IMR-90 (cell line): ENCODE data around the gene PAEP. TPM values are rescaled to one million over a fixed set of nuclear protein-coding genes. Genes with fewer than 3 reads are reported as not detected.

Experiments
- ATAC-seq: fragments of 200-7000 bp; cut with Tn5 transposase; 2 replicates; pipeline ENCODE4 v1.9.1; 2020; ENCODE audit warnings: low read depth, mild to moderate bottlenecking, moderate library complexity
- BruUV-seq: library from RNA; stranded (reverse); fragments of 400-500 nt; replicated peaks from 2 replicates; lab custom pipeline; 2021; lab: Mats Ljungman, UMichigan
- CTCF ChIA-PET: fragments of 300-600 bp; formaldehyde crosslinking; extraction: SDS; loops from one replicate; lab custom pipeline; 2021; ENCODE audit warnings: antibody characterized with exemption; lab: Yijun Ruan, JAX
- POLR2A ChIA-PET: fragments of 300-600 bp; sonication (Branson Sonifier 250); formaldehyde crosslinking; loops from one replicate; lab custom pipeline; 2022; ENCODE audit warnings: antibody characterized with exemption; ENCODE audit not compliant: unreplicated experiment; lab: Charles Lee
- DNase-seq: peaks from one replicate; pipeline ENCODE4 v3.0.0; 2013
- H2AFZ ChIP-seq: replicated peaks from 2 replicates; pipeline ENCODE3; 2013; ENCODE audit warnings: low read length, mild to moderate bottlenecking; ENCODE audit not compliant: poor library complexity
- H2AK5ac ChIP-seq: 2 replicates; pipeline ENCODE4 v1.6.1; 2013; ENCODE audit warnings: low read depth, low read length, inconsistent platforms
- H2AK9ac ChIP-seq: replicated peaks from 2 replicates; pipeline ENCODE3; 2013; ENCODE audit warnings: mild to moderate bottlenecking, low read depth, low read length, moderate library complexity; ENCODE audit not compliant: poor library complexity
- H2BK120ac ChIP-seq: 2 replicates; pipeline ENCODE4 v1.6.1; 2013; ENCODE audit warnings: low read depth, low read length, inconsistent platforms
- H2BK15ac ChIP-seq: 3 replicates; pipeline ENCODE4 v1.6.1; 2013; ENCODE audit warnings: low read depth, low read length, inconsistent platforms
- H2BK20ac ChIP-seq: 2 replicates; pipeline ENCODE4 v1.6.1; 2013; ENCODE audit warnings: low read depth, mild to moderate bottlenecking, inconsistent platforms, low read length, moderate library complexity
- H2BK5ac ChIP-seq: 2 replicates; pipeline ENCODE4 v1.6.1; 2013; ENCODE audit warnings: mild to moderate bottlenecking, low read depth, low read length, inconsistent platforms; ENCODE audit not compliant: poor library complexity, severe bottlenecking
- H3K14ac ChIP-seq: replicated peaks from 2 replicates; pipeline ENCODE4 v1.6.1; 2013; ENCODE audit warnings: low read depth, low read length, inconsistent platforms
- H3K18ac ChIP-seq: 2 replicates; pipeline ENCODE4 v1.6.1; 2013; ENCODE audit warnings: low read depth, low read length, control low read depth
- H3K23ac ChIP-seq: 2 replicates; pipeline ENCODE4 v1.6.1; 2013; ENCODE audit warnings: low read depth, low read length, inconsistent platforms
- H3K27ac ChIP-seq: 2 replicates; pipeline ENCODE4 v1.5.1; 2013; ENCODE audit warnings: mild to moderate bottlenecking, control low read depth, low read length; ENCODE audit not compliant: insufficient read depth
- H3K27me3 ChIP-seq: 2 replicates; pipeline ENCODE4 v1.6.1; 2013; ENCODE audit warnings: low read length; ENCODE audit not compliant: control insufficient read depth, insufficient read depth
- H3K36me3 ChIP-seq: 2 replicates; pipeline ENCODE4 v1.6.1; 2013; ENCODE audit warnings: low read length, mixed read lengths; ENCODE audit not compliant: control insufficient read depth, insufficient read depth
- H3K4ac ChIP-seq: 2 replicates; pipeline ENCODE4 v1.6.1; 2013; ENCODE audit warnings: low read depth, low read length, inconsistent platforms
- H3K4me1 ChIP-seq: 2 replicates; pipeline ENCODE4 v1.6.1; 2013; ENCODE audit warnings: low read length, mixed read lengths; ENCODE audit not compliant: control insufficient read depth, insufficient read depth
- H3K4me2 ChIP-seq: 2 replicates; pipeline ENCODE4 v1.6.1; 2013; ENCODE audit warnings: low read depth, mild to moderate bottlenecking, control low read depth, low read length, moderate library complexity
- H3K4me3 ChIP-seq: 2 replicates; pipeline ENCODE4 v1.5.1; 2013; ENCODE audit warnings: low read depth, mild to moderate bottlenecking, control low read depth, low read length, moderate library complexity; ENCODE audit not compliant: insufficient read depth
- H3K56ac ChIP-seq: 2 replicates; pipeline ENCODE4 v1.6.1; 2013; ENCODE audit warnings: low read length, inconsistent platforms; ENCODE audit not compliant: insufficient read depth; ENCODE audit errors: extremely low read depth
- H3K79me1 ChIP-seq, 2 experiments: 2 replicates each; pipeline ENCODE4 v1.6.1; 2013; ENCODE audit warnings: low read length in 2 of 2, inconsistent platforms in 1 of 2, low read depth in 1 of 2
- H3K9ac ChIP-seq: 2 replicates; pipeline ENCODE4 v1.6.1; 2013; ENCODE audit warnings: low read depth, low read length, control low read depth
- H3K9me1 ChIP-seq: 2 replicates; pipeline ENCODE4 v1.6.1; 2013; ENCODE audit warnings: low read length, inconsistent platforms; ENCODE audit not compliant: insufficient read depth
- H3K9me3 ChIP-seq: 2 replicates; pipeline ENCODE4 v1.6.1; 2013; ENCODE audit warnings: low read length; ENCODE audit not compliant: control insufficient read depth, insufficient read depth
- H4K20me1 ChIP-seq: 2 replicates; pipeline ENCODE4 v1.6.1; 2013; ENCODE audit warnings: low read length, inconsistent platforms; ENCODE audit not compliant: insufficient read depth
- H4K5ac ChIP-seq: 2 replicates; pipeline ENCODE4 v1.6.1; 2013; ENCODE audit warnings: mild to moderate bottlenecking, low read depth, low read length, control low read depth
- H4K8ac ChIP-seq, 2 experiments: 2 replicates each; pipeline ENCODE4 v1.6.1; 2013; ENCODE audit warnings: low read depth in 2 of 2, low read length in 2 of 2, control low read depth in 1 of 2, inconsistent platforms in 1 of 2
- H4K91ac ChIP-seq: 2 replicates; pipeline ENCODE4 v1.6.1; 2013; ENCODE audit warnings: low read depth, low read length, inconsistent platforms; ENCODE audit not compliant: insufficient read depth
- BHLHE40 ChIP-seq: fragments of 150-350 bp; IDR thresholded peaks from 2 replicates; pipeline ENCODE4 v1.6.1; 2016; ENCODE audit warnings: mild to moderate bottlenecking, low read depth, low read length
- CEBPB ChIP-seq: IDR thresholded peaks from 2 replicates; pipeline ENCODE4 v1.6.1; 2012; ENCODE audit warnings: low read depth, low read length, improper control_type of control experiment
- CHD1 ChIP-seq: IDR thresholded peaks from 2 replicates; pipeline ENCODE4 v1.6.1; 2012; ENCODE audit warnings: low read depth, low read length, improper control_type of control experiment
- MAFK ChIP-seq: IDR thresholded peaks from 2 replicates; pipeline ENCODE4 v1.6.1; 2012; ENCODE audit warnings: low read depth, low read length, improper control_type of control experiment
- MAZ ChIP-seq: IDR thresholded peaks from 2 replicates; pipeline ENCODE4 v1.6.1; 2012; ENCODE audit warnings: low read depth, mild to moderate bottlenecking, low read length, improper control_type of control experiment, moderate library complexity, borderline replicate concordance
- POLR2A ChIP-seq: IDR thresholded peaks from 2 replicates; pipeline ENCODE4 v1.6.1; 2012; ENCODE audit warnings: mild to moderate bottlenecking, low read depth, low read length
- RAD21 ChIP-seq: IDR thresholded peaks from 2 replicates; pipeline ENCODE4 v1.6.1; 2012; ENCODE audit warnings: low read length, improper control_type of control experiment
- RCOR1 ChIP-seq: IDR thresholded peaks from 2 replicates; pipeline ENCODE4 v1.6.1; 2012; ENCODE audit warnings: mild to moderate bottlenecking, low read length, improper control_type of control experiment; ENCODE audit not compliant: insufficient replicate concordance
- RFX5 ChIP-seq: IDR thresholded peaks from 2 replicates; pipeline ENCODE4 v1.8.0; 2012; ENCODE audit warnings: low read depth, mild to moderate bottlenecking, low read length, moderate library complexity
- SMC3 ChIP-seq: fragments of 150-350 bp; IDR thresholded peaks from 2 replicates; pipeline ENCODE4 v1.6.1; 2016; ENCODE audit warnings: low read depth, mild to moderate bottlenecking, antibody characterized with exemption, low read length, moderate library complexity
- WGBS, 2 experiments: methylation state at CpG; one replicate each; pipeline versions ENCODE4 v1.1.5 to v1.1.7; 2013; ENCODE audit warnings: missing lambda C conversion rate in 2 of 2; ENCODE audit not compliant: insufficient read length in 1 of 2; ENCODE audit errors: extremely low coverage in 2 of 2; 5-methylcytosine and 5-hydroxymethylcytosine counted together
- dilution Hi-C: fragments of 300-500 bp; cut with HindIII; formaldehyde crosslinking; loops from one replicate; pipeline ENCODE4 v1.14.3; 2018; ENCODE audit warnings: low sequenced_read_pairs; ENCODE audit not compliant: unreplicated experiment
- in situ Hi-C: fragments of 300-500 bp; cut with MboI; formaldehyde crosslinking; loops from 3 replicates; pipeline ENCODE4 v1.14.3; 2019; ENCODE audit warnings: low sequenced_read_pairs, inconsistent platforms, mixed read lengths
- intact Hi-C: fragments of 100-400 bp; cut with micrococcal nuclease; formaldehyde crosslinking; loops from 2 replicates; pipeline ENCODE4 v1.10.0; 2022
- polyA plus RNA-seq, 3 experiments: library from polyadenylated mRNA; depleted of rRNA; stranded (reverse); fragments of >200 nt; gene quantifications; 2 replicates each; pipeline ENCODE4 v1.2.3, GENCODE V29; 2012; ENCODE audit warnings: low replicate concordance in 1 of 3
- total RNA-seq: library from RNA; depleted of rRNA; stranded (reverse); fragments of >200 nt; gene quantifications from 2 replicates; pipeline ENCODE4 v1.2.3, GENCODE V29; 2012
- TF ChIP-seq, protein P1 (sequence below): conservative IDR thresholded peaks from 2 replicates; pipeline ENCODE4 v1.5.1; 2012; ENCODE audit warnings: mild to moderate bottlenecking, low read depth, low read length, improper control_type of control experiment
- TF ChIP-seq, protein P2 (sequence below): fragments of 150-350 bp; IDR thresholded peaks from 2 replicates; pipeline ENCODE4 v1.6.1; 2016; ENCODE audit warnings: low read depth, mild to moderate bottlenecking, low read length, moderate library complexity, borderline replicate concordance

The PAEP gene
- total and polyA plus RNA-seq, 2 of the 4 experiments (the other 2 are of a cell fraction), result not detected

DNA sequence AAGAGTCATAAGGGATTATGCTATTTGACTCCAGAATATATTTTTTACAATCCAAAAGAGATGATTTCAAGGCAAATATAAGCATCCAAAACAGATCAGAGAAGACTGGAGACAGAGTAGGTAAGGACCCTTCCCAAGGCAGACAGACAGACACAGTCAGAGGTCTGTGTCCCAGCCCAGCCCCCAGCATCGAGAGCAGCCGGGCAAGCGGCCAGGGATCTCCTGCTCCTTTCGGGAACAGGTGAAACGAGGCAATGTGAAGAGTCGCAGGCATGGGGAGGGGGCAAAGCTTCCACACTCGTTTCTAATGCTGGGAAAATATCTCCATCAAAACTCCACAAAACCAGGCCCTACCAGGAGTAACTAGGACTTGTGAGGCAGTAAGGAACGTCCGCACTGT lies 5.8 kb downstream of the PAEP start:
- H4K91ac ChIP-seq, result no peak overlapping the region
- no peaks in the 10 kb centered on the region for H4K20me1 ChIP-seq
- H2BK120ac ChIP-seq, result no peak overlapping the region
- H3K18ac ChIP-seq, result no peak overlapping the region
- H3K9me1 ChIP-seq, result no peaks in the 10 kb centered on the region
- no peaks in the 10 kb centered on the region for H3K4me1 ChIP-seq
- H2AK9ac ChIP-seq, result no peak overlapping the region
- ChIA-PET CTCF (no interaction called here), POLR2A (no interaction called here)
- H3K9me3 ChIP-seq, result peaks cover 12% of the 10 kb centered on the region; the same call in 1 of the 2 replicates
- H3K56ac ChIP-seq, result no peak overlapping the region
- BruUV-seq, result no TSS peak
- H2AK5ac ChIP-seq, result no peak overlapping the region
- TF ChIP-seq, protein P1, sequence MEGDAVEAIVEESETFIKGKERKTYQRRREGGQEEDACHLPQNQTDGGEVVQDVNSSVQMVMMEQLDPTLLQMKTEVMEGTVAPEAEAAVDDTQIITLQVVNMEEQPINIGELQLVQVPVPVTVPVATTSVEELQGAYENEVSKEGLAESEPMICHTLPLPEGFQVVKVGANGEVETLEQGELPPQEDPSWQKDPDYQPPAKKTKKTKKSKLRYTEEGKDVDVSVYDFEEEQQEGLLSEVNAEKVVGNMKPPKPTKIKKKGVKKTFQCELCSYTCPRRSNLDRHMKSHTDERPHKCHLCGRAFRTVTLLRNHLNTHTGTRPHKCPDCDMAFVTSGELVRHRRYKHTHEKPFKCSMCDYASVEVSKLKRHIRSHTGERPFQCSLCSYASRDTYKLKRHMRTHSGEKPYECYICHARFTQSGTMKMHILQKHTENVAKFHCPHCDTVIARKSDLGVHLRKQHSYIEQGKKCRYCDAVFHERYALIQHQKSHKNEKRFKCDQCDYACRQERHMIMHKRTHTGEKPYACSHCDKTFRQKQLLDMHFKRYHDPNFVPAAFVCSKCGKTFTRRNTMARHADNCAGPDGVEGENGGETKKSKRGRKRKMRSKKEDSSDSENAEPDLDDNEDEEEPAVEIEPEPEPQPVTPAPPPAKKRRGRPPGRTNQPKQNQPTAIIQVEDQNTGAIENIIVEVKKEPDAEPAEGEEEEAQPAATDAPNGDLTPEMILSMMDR, result no peak
- TF ChIP-seq SMC3, result no peak
- no peak for TF ChIP-seq CEBPB
- TF ChIP-seq CHD1, result no peak
- no peak for TF ChIP-seq POLR2A
- no peak for TF ChIP-seq RCOR1
- TF ChIP-seq BHLHE40, result no peak
- no peak for TF ChIP-seq MAZ
- no peak for TF ChIP-seq RFX5
- no peak for TF ChIP-seq RAD21
- no peak for TF ChIP-seq MAFK
- TF ChIP-seq, protein P2, sequence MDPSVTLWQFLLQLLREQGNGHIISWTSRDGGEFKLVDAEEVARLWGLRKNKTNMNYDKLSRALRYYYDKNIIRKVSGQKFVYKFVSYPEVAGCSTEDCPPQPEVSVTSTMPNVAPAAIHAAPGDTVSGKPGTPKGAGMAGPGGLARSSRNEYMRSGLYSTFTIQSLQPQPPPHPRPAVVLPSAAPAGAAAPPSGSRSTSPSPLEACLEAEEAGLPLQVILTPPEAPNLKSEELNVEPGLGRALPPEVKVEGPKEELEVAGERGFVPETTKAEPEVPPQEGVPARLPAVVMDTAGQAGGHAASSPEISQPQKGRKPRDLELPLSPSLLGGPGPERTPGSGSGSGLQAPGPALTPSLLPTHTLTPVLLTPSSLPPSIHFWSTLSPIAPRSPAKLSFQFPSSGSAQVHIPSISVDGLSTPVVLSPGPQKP, result no peak
- H2AFZ ChIP-seq, result no peak overlapping the region
- no peak overlapping the region for H4K5ac ChIP-seq
- dilution Hi-C loops (no loop called here), in situ Hi-C loops (no loop called here), intact Hi-C loops (no loop called here)
- no peak overlapping the region for H3K27ac ChIP-seq
- DNase-seq (no peak), ATAC-seq (no peak)
- H2BK5ac ChIP-seq, result no peak overlapping the region
- no peaks in the 10 kb centered on the region for H3K79me1 ChIP-seq
- WGBS, 2 experiments, result no CpG with 5 or more reads among the region's 9 CpGs
- no peak overlapping the region for H3K4me2 ChIP-seq
- H3K27me3 ChIP-seq, result no peaks in the 10 kb centered on the region
- H3K36me3 ChIP-seq, result no peaks in the 10 kb centered on the region
- H3K23ac ChIP-seq, result no peak overlapping the region
- no peak overlapping the region for H3K9ac ChIP-seq
- H3K4me3 ChIP-seq, result no peak overlapping the region
- no peak overlapping the region for H2BK15ac ChIP-seq
- H4K8ac ChIP-seq, result no peak overlapping the region
- no peak overlapping the region for H3K14ac ChIP-seq
- no peak overlapping the region for H2BK20ac ChIP-seq
- H3K4ac ChIP-seq, result no peak overlapping the region
